Lower lobe of right lung (tissue), 2 donors: Measurements from ENCODE around the gene ARPC5L. TPM values are rescaled to one million over a fixed set of nuclear protein-coding genes. Genes with fewer than 3 reads are reported as not detected.
"Not testable (repeated sequence)": the region's sequence is repeated elsewhere in the genome, so short reads cannot be mapped to it uniquely, and the experiment has no call there.

ENCODE experiments used
- ATAC-seq, 2 donors: fragments of 200-7000 bp; cut with Tn5 transposase; one replicate each; pipeline ENCODE4 v1.9.1; 2020 to 2022; ENCODE audit warnings: mild to moderate bottlenecking in 2 of 2, moderate library complexity in 2 of 2
- DNase-seq: peaks from one replicate; pipeline ENCODE4 v3.0.0-alpha.2; 2020
- H3K27ac ChIP-seq: fragments of 200-600 bp; one replicate; pipeline ENCODE4 v1.8.0; 2022
- H3K27me3 ChIP-seq: fragments of 200-600 bp; one replicate; pipeline ENCODE4 v1.8.0; 2022; ENCODE audit warnings: low read depth
- H3K36me3 ChIP-seq: fragments of 200-600 bp; one replicate; pipeline ENCODE4 v1.8.0; 2022; ENCODE audit warnings: mild to moderate bottlenecking
- H3K4me1 ChIP-seq: fragments of 200-600 bp; one replicate; pipeline ENCODE4 v1.8.0; 2022
- H3K4me3 ChIP-seq: fragments of 200-600 bp; one replicate; pipeline ENCODE4 v1.8.0; 2022; ENCODE audit warnings: mild to moderate bottlenecking
- H3K9me3 ChIP-seq: fragments of 200-600 bp; one replicate; pipeline ENCODE4 v1.8.0; 2022
- CTCF ChIP-seq: fragments of 200-600 bp; IDR thresholded peaks from one replicate; pipeline ENCODE4 v1.8.0; 2022; ENCODE audit warnings: antibody characterized with exemption, mild to moderate bottlenecking
- intact Hi-C: fragments of 100-400 bp; cut with DNase I; formaldehyde crosslinking; loops from one replicate; pipeline ENCODE4 v1.11.0; 2022
- total RNA-seq: library from RNA; stranded (reverse); fragmentation: NEBNext Ultra II Directional; extraction: Animal tissue kit (Norgen Biotek cat#: 25700); gene quantifications from one replicate; pipeline ENCODE4 v1.2.1, GENCODE V29; 2021
- donor health status: DM: no; HTN: yes; CAD: no; lungs with severe emphysema.

The ARPC5L gene
- total RNA-seq, 1 donor from 2014 or later, result 33.2 TPM

DNA sequence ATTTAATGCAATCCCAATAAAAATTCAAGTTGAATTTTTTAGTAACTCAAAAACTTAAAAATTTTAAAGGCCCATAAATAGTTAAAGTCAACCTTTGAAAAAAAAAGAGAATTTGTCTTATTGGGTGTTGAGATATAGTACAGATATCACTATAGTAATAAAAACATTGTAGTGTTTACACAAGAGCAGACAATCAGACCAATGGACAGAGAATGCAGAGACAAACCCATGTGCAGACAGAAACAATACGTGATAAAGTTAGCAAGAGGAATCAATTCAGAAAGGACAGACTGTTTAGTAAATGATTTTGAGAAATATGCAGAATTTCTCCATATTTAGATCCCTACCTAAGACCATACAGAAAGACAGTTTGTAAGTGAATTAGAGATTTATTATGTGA is 45.0 kb downstream of the ARPC5L start:
- no peaks in the 10 kb centered on the region for H3K4me1 ChIP-seq
- no peak for TF ChIP-seq CTCF
- DNase-seq (no peak), ATAC-seq (no peak)
- no peaks in the 10 kb centered on the region for H3K9me3 ChIP-seq
- H3K27me3 ChIP-seq, result no peaks in the 10 kb centered on the region
- no peak overlapping the region for H3K27ac ChIP-seq
- no peak overlapping the region for H3K4me3 ChIP-seq
- intact Hi-C loops, result no loop called here
- peaks cover 93% of the 10 kb centered on the region for H3K36me3 ChIP-seq

GRCh38 chr9:124908098-124908497 is 46.2 kb downstream of the ARPC5L start:
- no peak for TF ChIP-seq CTCF
- peaks cover 93% of the 10 kb centered on the region for H3K36me3 ChIP-seq
- no peaks in the 10 kb centered on the region for H3K27me3 ChIP-seq
- ATAC-seq, result no peak
- intact Hi-C loops, result no loop called here
- no peak for DNase-seq
- no peak overlapping the region for H3K4me3 ChIP-seq
- no peaks in the 10 kb centered on the region for H3K4me1 ChIP-seq
- no peaks in the 10 kb centered on the region for H3K9me3 ChIP-seq
- no peak overlapping the region for H3K27ac ChIP-seq

DNA sequence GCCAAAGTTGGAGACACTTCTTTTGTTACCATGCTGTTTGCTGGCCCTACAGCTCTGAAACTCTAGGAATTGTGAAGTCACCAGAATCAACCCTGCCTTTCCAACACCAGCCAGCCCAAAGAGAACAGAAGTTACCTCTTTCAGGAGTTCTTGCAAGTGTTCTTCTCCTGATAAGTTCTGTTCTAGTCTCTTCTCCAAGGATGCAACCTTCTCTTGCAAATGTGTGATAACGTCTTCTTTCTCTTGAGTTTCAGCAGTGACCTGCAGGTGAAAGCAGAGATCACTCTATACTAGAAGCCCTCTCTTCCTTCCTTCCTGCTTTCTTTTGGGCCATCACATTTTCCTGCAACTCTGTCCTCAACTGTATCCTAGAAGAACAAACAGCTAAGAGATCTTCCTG is 49.8 kb downstream of the ARPC5L start:
- TF ChIP-seq CTCF, result no peak
- DNase-seq (no peak), ATAC-seq (no peak)
- intact Hi-C loops, result no loop called here
- Histone ChIP-seq H3K36me3 (peaks cover 84% of the 10 kb centered on the region), H3K4me3 (no peak overlapping the region), H3K27ac (no peak overlapping the region), H3K27me3 (no peaks in the 10 kb centered on the region), H3K4me1 (no peaks in the 10 kb centered on the region), H3K9me3 (no peaks in the 10 kb centered on the region)

DNA sequence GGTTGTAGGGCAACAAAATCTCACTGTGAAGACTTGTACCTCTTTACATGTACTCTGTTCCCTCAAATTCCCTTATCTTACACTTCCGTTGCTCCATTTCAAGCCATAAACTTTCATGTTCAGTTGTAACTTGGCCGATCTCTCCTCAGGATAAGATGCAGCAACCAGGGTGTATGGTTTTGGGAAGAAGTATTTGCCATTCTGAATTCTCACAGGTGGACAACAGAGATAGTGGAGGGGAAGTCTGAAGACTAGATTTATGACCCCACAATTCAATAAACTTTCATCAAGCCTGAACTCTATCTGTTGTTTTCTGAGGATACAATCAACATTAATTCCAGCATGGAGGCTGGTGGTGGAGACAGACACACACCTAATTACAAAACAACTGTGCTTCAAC is 51.4 kb downstream of the ARPC5L start:
- no peaks in the 10 kb centered on the region for H3K9me3 ChIP-seq
- no peaks in the 10 kb centered on the region for H3K4me1 ChIP-seq
- H3K36me3 ChIP-seq, result peaks cover 83% of the 10 kb centered on the region
- TF ChIP-seq CTCF, result no peak
- no peak overlapping the region for H3K4me3 ChIP-seq
- DNase-seq, result no peak
- no peak for ATAC-seq
- H3K27ac ChIP-seq, result no peak overlapping the region
- intact Hi-C loops, result no loop called here
- H3K27me3 ChIP-seq, result no peaks in the 10 kb centered on the region

DNA sequence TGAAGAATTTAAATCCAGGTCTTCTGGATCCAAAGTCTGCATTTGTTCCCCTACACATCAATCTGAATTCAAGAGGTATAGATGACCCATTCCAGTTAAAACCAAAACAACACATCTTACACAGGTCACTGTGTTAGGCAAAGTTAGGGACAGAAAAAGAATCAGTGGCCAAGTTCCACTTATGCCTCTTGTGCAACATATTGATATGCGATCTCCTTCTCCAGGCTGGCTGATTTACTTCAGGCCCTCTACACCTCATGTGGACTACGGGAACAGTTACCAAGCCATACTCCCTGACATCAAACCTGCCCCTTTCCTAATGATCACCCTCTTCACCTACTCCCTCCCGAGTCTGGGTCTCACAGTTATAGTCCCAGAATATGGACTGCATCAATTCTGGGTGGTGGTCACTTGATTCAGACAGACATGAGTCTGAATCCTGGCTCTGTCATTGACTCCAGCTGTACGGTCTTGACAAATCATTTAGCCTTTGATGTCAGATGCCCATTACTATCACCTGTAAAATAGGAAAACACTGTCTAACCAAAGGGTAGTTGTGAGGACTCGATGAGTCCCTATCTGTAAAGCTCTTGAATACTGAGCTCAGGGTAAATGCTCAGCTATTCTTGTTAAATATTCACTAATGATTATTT is 52.9 kb downstream of the ARPC5L start:
- intact Hi-C loops, result no loop called here
- no peak for ATAC-seq
- Histone ChIP-seq H3K27me3 (no peaks in the 10 kb centered on the region), H3K27ac (no peak overlapping the region), H3K36me3 (peaks cover 83% of the 10 kb centered on the region), H3K4me1 (no peaks in the 10 kb centered on the region), H3K4me3 (no peak overlapping the region), H3K9me3 (no peaks in the 10 kb centered on the region)
- DNase-seq, result no peak
- no peak for TF ChIP-seq CTCF

- ATAC-seq, intact Hi-C loops, H3K27me3 ChIP-seq: not testable (repeated sequence)
Observed at GRCh38 chr9:124920394-124920793, 58.5 kb downstream of the ARPC5L start.

More at GRCh38 chr9:124920394-124920793, 58.5 kb downstream of the ARPC5L start:
- H3K27ac ChIP-seq, H3K9me3 ChIP-seq, DNase-seq, H3K4me1 ChIP-seq, H3K4me3 ChIP-seq: not testable (repeated sequence)
- H3K36me3 ChIP-seq, result peaks cover 76% of the 10 kb centered on the region

Other genes starting within 250 kb of the ARPC5L start
- gene NR6A1, start 90.8 kb upstream of the ARPC5L start, total RNA-seq, result 4.5 TPM
- gene OLFML2A, start 85.0 kb upstream of the ARPC5L start, total RNA-seq, result 22.3 TPM
- gene WDR38, start 8.7 kb upstream of the ARPC5L start, total RNA-seq, result 6.6 TPM
- 812 TPM for gene RPL35, start 173 bp upstream of the ARPC5L start, total RNA-seq
- 24.6 TPM for gene GOLGA1, start 79.0 kb downstream of the ARPC5L start, total RNA-seq